Activated CD4-positive, alpha-beta T cell treated with anti-CD3 and anti-CD28 coated beads for 1 hour (primary cell): ENCODE results near the gene RTN4.
"Not testable (repeated sequence)": the region's sequence is repeated elsewhere in the genome, so short reads cannot be mapped to it uniquely, and the experiment has no call there.

ENCODE experiments used
- DNase-seq: peaks from one replicate; pipeline ENCODE4 v3.0.0-alpha.2; 2020

Gene RTN4

DNA sequence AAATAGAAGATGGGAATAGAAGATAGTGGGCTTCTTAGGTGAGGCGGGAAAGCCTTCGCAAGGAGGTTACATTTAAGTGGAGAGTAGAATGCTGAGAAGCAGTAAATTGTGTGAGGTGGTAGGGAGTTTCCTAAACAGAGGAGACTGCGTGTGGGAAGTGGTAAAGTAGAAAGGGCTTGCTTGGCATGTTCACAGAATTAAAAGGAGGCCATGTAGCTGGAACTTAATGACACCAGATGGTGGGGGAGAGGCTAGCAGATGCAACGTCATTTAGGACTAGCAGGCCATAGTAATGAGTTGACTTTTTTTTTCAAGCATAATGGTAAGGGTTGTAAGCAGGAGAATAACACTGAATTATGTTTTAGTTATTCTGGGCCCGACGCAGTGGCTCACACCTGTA, 13.0 kb upstream of the RTN4 start:
- DNase-seq, result no peak

DNA sequence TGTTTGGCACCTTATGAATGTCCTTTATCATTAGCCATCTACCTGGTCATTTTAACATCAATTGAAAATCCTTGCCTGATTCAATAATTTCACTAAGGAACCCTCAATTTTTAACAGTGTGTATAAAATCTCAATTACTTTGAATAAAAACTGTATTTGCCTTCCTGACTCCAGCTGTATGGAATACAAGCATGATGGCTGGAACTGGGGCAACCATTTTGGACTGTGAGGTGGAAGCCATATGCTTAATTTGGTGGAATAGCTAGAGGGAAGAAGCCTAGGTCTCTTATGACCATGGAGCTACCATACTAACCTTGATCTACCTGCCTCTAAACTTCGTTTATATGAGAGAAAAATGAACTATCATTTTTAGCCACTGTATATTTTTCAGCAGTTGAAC, 12.5 kb upstream of the RTN4 start:
- no peak for DNase-seq

DNA sequence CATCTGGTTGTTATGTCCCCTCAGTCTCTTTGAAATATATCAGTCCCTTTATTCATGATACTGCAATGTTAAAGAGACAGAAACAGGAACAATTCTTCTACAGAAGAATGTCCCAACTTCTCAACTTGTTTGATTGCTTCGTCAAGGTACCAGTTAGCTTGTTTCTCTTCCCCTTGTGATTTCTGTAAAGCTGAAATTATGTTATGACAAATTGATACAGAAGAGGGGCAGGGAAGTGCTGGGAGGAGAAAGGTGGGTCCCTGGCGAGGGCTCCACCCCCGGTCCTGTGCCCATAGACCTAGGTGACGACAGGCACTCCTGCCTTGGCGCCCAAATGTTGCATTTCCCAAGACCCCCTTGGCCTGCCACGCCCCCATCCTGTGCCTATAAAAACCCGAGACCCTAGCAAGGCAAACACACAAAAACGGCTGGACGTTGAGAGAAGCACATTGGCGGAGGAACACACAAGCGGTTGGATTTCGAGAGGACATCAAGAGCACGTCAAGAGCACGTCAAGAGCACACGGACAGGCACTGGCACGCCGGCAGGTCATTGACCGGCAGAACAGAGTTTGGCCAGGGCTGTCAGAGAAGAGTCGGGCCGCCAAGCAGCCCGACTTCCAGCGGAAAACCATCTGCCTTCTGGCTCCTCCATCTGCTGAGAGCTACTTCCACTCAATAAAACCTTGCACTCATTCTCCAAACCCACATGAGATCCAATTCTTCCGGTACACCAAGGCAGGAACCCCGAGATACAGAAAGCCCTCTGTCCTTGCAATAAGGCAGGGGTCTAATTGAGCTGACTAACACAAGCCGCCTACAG, 11.5 kb upstream of the RTN4 start:
- no peak for DNase-seq

DNA sequence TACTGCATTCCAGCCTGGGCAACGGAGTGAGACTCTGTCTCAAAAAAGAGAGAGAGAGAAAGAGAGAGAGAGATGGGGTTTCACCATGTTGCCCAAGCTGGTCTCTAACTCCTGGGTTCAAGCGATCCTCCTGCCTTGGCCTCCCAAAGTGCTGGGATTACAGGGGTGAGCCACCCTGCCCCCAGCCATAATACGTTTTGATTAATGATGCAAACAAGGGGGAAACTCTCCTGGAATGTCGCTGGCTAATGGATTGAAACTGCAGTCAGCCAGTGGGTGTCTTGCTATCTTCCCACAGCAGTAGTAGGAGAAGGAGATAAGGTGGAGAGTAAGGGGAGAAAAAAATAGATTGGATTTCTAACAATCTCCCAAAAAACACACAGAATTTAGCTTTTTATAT, 9.5 kb upstream of the RTN4 start:
- no peak for DNase-seq

DNA sequence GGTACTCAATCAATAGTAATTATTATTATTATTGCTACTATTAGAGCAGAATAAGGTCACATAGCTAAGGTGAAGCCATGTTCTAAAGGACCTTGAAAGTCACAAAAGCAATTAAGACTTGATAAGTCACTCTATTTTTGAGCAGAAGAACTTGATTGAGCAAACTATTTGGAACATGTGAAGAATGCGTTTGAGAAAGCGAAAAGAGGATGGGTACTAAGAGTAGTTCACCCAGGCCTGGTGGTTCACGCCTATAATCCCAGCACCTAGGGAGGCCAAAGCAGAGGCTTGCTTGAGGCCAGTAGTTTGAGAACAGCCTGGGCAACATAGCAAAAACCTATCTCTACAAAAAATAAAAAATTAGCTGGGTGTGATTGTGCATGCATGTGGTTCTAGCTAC, 7.2 kb upstream of the RTN4 start:
- no peak for DNase-seq

DNA sequence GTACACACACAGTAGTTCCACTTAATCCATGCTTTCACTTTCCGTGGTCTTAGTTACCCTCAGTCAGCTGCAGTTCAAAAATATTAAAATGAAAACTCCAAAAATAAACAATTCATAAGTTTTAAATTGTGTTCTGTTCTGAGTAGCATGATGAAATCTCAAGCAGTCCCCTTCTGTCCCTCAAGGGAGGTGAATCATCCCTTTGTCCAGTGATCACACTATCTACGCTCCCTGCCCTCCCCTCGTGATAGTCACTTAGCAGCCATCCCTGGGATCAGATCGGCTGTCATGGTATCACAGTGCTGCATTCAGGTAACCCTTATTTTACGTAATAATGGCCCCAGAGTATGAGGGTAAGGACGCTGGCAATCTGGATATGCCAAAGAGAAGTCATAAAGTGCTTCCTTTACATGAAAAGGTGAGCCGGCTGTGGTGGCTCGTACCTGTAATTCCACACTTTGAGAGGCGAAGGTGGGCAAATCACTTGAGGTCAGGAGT, 5.8 kb upstream of the RTN4 start:
- no peak for DNase-seq

DNA sequence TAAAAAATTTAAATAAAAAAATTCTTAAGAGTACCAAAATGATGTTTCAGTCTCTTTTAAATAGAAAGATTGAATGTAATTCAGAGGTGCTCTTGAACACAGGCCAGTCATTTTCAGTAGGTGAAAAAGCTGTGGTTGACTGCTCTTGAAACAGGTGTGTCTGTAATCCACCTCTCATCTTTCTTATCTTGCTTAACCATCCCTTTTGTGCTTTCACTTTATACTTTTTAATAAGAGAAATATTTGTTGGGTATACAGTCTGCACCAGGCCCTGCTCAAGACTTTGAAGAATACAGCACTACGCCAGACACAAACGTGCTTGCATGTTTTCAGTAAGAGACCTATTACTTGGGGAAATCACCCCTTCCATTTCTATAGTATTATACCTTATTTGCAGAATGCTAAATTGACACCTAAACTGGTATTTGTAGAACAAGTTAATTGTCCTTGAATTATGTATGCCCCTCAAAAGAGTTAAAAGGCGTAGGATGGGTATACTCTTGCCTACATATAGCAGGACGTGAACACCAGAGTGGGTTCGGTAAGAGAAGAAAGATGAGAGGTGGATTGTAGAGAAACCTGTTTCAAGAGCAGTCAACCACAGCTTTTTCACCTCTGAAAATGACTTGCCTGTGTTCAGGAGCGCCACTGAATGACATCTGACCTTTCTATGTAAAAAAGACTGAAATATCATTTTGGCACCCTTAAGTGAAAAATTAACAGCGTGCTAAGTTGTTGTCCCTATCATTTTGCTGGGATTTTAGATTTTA, 4.0 kb upstream of the RTN4 start:
- DNase-seq, result no peak

DNA sequence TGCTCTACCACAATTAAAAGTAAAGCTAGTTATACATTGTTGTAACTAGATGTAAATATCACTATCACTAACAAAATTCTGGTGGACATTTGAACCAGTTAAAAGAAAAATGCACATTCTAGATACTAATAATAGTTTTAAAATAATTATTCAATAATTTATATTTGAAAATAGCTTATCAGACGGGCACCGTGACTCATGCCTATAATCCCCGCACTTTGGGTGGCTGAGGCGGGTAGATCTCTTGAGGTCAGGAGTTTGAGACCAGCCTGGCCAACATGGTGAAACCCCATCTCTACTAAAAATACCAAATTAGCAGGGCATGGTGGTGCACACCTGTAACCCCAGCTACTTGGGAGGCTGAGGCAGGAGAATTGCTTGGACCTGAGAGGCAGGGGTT, 3.0 kb upstream of the RTN4 start:
- not testable (repeated sequence) for DNase-seq

DNA sequence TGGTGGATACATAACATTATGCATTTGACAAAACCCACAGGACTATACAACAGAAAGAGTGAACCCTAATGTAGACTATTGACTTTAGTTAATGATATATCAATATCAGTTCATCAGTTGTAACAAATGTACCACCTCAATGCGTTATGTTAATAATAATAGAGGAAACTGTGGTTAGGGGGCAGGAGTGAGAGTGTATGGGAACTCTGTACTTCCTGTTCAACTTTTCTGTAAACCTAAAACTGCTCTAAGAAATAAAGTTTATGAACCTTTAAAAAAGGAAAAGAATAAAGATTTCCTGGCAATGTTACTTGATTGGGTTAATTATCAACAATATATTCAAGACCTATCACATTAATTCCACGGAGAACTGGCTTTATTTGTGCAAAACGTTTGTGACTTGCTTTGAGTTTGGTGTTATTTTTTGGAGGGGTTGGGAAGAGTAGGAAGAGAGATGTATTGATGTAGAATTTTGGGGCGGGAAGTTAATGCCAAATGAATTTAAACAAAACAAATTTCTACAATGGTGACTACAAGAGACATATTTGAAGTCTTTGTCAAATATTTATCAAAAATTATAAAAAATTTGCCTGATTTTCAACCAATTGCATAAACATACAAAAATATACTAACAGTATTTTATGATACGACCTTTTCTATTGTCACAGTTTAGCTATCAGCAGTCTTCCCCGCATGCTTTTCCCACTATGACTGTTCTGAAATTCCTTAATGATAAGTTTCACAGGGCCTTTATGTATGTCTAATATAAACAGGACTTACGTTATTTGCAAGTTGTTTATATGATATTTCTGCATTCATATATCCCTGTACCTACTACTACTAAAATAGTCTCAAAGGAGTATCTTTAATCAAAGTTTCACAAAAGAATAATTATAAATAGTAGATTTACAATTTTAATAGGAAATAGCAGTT, 2.1 kb upstream of the RTN4 start:
- DNase-seq, result no peak

DNA sequence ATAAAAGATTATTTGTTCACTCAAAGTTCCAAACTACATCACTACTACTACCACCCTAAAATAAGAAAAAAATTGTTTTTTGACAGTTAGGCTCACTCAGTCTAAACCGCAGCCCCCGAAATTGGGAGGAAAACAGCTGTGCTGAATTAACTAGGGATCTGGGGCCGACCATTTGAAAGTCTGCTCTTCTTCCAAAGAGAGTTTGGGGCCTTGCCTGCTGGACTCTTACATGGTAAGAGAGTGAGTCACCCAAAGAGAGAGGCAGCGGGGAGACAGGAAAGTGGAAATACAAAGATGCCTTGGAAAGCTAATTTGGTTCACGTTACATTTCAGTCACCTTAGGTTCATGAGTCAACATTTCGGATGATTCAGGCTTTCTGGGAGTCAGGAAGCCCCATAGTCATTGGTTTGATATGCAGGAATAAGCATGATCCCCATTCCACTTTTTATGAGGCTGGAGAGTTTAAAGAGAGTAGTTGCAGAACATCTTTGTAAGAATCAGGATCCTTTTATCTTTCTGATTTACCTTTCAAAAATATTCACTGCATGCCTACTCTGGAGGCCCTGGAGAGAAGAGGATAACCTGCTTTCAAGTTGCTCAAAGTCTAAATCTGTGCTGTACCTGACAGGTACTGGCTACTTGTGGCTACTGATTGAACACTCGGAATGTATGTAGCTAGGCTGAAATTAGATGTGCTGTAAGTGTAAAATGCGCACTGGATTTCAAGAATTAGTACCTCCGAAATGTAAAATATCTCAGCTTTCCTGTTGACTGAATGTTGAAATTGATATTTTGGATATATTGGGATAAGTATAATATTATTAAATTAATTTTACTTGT, 995 bp upstream of the RTN4 start:
- DNase-seq, result no peak

DNA sequence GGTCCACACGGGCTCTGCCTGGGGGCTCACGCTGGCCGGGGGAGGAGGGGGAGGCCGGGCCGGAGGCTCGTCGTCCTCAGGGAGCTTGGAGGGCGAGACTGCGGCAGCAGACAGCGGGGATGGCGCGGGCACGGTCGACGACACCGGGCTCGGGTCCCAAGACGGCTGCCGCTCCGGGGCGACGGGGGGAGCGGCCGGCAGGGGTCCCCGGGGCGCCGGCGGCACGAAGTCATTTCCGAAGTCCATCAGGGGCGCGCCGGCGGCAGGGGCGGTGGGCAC, 491 bp downstream of the RTN4 start:
- DNase-seq, result no peak

DNA sequence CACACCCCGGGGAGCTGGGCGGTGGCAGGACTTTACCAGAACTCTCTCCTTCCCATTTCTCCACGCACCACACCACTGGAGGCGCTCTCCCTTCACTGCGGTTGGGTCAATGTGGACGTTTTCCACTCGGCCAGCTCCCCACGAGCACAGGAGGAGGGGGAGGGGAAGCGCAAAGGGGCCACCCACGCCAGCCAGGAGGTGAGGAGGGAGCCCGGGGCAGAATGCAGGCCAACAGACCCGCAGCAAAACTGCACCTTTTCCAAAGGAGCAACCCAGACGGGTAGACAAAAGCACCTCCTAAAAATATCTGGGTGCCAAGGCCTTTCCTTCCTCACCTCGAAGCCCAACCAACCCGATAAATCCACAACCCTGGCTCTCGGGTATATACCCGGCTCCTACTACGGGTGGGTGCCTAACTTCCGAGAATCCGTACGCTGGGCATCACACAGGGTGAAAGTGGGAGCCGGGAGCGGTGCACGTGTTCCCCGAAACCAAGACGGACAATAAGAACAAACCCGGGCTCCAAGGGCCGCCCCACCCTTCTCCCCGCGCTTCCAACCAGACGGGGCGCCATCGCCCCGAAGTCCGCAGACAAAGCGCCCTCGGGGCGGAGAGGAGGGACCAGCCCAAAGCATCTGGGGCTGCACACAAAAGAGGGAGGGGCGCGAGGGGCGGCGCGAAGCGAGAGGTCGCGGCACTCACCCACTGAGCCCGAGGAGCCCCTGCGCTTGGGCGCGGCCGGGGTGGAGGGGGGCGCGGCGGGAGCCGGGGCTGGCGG, 1.0 kb downstream of the RTN4 start:
- peak; percentile 29 for DNase-seq

DNA sequence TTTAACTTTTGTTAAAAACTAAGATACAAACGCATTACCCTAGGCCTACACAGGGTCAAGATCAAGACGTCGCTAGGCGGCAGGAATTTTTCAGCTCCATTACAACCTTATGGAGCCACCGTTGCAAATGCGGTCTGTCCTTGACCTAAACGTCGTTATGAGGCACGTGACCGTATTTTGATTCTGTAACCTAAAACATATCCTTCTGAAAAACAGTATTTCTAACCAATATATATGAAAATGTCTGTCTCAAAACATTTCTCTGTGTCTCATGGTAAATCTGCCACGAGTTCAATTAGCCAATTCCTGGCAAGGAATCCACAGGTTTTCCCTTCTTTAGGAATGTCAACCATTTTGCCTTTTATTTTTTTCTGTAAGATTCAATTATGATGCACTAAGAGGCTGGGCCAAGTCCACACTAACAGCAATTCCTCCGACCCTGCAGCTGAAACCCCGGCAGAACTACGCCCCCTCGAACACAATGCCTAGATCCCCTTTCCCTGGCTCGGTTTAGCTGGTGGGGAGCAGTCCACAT, 1.7 kb downstream of the RTN4 start:
- no peak for DNase-seq

DNA sequence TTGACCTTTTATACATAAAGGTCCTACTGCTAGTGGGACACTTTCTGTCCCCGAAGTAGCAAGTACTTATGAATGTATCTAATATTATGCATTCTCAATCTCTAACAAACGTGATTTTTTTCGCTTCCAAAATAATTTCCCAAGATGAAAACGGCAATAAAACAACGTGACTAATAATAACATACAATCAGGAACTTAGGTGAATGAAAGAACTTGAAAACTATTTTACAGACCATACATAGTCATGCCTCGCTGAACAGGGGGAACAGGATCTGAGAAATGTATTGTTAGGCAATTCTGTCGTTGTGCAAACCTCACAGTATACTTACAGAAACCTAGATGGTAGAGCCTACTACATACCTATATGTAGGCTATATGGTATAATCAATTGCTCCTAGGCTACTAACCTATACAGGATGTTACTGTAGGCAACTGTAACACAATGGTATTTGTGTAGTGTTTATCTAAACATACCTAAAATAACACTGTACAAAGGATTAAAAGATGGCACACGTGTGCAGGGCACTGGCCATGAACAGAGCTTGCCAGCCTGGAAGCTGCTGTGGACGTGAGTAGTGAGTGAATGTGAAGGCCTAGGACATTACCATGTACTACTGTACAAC, 2.5 kb downstream of the RTN4 start:
- no peak for DNase-seq

DNA sequence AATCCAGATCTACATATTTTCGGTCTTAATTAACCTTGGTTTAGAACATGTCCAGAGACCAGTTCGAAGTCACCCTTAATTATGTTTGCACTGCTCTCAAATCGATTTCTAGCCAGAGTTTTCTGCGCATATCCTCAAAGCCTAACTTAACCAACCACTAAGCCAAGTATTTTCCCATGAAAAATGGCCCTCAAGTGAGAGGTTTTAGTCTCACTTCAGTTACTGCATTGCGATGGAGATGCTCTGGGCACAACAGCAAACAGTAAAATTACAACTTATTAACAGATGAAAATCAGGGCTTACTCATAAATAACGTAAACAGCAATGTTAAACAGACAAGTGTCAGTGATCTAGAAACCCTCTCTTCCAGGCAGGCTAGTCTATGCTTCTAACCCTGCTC, 4.5 kb downstream of the RTN4 start:
- DNase-seq, result no peak

DNA sequence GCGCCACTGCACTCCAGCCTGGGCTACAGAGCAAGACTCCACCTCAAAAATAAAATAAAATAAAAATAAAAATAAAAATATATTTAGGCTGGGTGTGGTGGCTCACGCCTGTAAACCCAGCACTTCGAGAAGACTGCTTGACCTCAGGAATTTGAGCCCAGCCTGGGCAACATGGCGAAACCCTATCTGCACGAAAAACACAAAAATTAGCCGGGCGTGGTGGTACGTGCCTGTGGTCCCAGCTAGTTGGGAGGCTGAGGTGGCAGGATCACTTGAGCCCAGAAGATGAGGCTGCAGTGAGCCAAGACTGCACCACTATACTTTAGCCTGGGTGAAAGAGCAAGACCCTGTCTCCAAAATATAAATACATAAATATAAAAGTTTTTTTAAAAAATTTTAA, 6.4 kb downstream of the RTN4 start:
- no peak for DNase-seq

DNA sequence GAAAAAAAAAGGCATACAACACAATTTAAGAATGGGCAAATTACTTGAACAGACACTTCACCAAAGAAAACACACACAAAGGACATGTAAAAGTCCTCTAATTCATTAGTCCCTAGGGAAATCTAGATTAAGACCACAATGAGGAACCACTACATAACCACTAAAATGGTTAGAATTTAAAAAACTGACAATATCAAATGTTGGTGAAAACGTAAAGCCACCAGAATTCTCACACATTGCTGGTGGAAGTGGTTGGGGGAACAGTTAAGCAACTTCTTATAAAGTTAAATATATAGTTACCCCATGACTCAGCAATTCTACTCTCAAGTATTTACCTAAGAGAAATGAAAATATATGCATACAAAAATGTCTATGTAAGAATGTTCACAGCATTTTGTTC, 11.8 kb downstream of the RTN4 start:
- no peak for DNase-seq

DNA sequence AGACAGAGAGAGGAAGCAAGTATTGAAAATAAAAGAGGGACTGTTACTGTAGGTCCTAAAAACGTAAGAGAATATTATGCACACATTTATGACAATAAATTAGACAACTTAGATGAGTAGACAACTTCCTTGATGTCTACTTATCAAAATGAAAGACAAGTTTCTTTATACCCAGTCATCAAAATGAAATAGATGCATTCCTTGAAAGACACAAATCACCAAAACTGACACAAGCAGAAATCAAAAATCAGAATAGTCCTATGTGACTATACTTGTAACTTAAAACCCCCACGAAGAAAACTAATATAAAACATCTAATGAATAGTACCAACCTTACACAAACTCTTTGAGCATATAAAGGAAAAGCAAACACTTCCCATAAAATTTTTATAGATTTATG, 14.5 kb downstream of the RTN4 start:
- DNase-seq, result no peak

DNA sequence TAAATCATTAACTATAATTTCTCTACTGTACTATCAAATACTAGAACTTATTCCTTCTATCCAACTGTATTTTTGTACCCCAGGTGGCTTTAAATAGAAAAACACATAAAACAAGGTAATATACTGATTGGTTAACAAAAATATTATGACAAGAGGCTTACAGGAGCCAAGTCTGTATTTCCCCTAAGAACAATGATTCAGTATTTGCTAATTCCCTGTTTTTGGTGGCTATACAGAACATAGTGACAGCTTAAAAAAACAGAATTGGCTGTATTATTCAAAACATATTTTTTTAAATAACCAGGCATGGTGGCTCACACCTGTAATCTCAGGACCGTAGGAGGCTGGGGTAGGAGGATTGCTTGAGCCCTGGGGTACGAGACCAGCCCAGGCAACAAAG, 16.3 kb downstream of the RTN4 start:
- no peak for DNase-seq

DNA sequence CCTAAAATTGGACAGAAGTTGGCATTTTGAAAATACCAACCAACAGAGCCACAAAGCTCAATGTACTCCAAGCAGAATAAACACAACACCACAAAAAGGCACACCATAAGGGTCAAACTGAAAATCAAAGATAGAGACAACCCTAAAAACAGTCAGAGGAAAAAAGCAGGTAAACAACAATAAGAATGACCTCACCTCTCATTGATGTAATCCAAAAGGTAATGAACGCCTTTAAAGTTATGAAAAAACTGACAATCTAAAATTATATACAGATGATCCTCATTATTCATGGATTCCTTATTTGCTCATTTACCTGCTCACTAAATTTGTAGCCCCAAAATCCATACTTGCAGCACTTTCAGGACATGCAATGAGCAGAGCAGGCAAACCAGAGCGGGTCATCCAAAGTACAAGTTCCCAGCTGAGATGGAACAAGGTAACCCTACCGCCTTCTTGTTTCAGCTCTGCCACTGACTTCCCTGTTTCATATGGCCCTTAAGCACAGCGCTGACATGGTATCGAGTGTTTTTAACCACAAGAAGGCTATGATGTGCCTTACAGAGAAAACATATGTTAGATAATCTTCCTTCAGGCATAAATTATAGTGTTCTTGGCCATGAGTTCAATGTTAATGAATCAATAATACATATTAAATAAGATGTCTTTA, 17.0 kb downstream of the RTN4 start:
- DNase-seq, result no peak
